ENCODE measurements around the gene MBNL2. TPM values are rescaled to one million over a fixed set of nuclear protein-coding genes. Genes with fewer than 3 reads are reported as not detected.

The MBNL2 gene
- total and polyA plus RNA-seq, 2 of the 13 experiments (the other 11 are each of a cell fraction or from before 2014, with no cell fraction given), result 30.8 to 59.0 TPM

GRCh38 chr13:97403893-97404750, 182.0 kb downstream of the MBNL2 start:
- no peak for ATAC-seq

GRCh38 chr13:97407540-97407939, 185.4 kb downstream of the MBNL2 start:
- no peak overlapping the region for H3K9ac ChIP-seq (ENCODE audit: insufficient read depth, low read depth, low read length)
- WGBS (ENCODE audit: low lambda C conversion rate), result 31% methylated on average over 2 of the region's 2 CpGs
- no peak overlapping the region for H3K27ac ChIP-seq (ENCODE audit: extremely low read length, insufficient read depth, low read length)
- FAIRE-seq (no peak), DNase-seq (ENCODE audit: low spot score) (no peak), ATAC-seq (no peak)
- no peak overlapping the region for H3K4me2 ChIP-seq (ENCODE audit: low read depth, low read length)
- H3K79me2 ChIP-seq (ENCODE audit: insufficient read depth, low read length), result no peaks in the 10 kb centered on the region
- H3K36me3 ChIP-seq (replicated peaks in 1 of 2; ENCODE audit: control insufficient read depth in 1 of 2, insufficient read depth in 2 of 2, low read length in 2 of 2), result no peaks in the 10 kb centered on the region
- intact Hi-C loops (cut with micrococcal nuclease; ENCODE audit: unreplicated experiment) (no loop called here), in situ Hi-C loops (cut with HindIII; ENCODE audit: extremely low pct_ligation_motif_present, low pct_unique_long_range_greater_than_20kb) (no loop called here)
- H4K20me1 ChIP-seq (ENCODE audit: insufficient read depth, low read length), result no peaks in the 10 kb centered on the region
- ChIA-PET CTCF (ENCODE audit: low intra/inter-chr PET ratio, low total read pairs) (no interaction called here), POLR2A (no interaction called here)
- BruUV-seq (replicated peaks), result no TSS peak
- TF ChIP-seq FOSL1 (CRISPR knock-in tag; IDR thresholded peaks at IDR 0.05; ENCODE audit: borderline replicate concordance) (no peak), MED8 (CRISPR knock-in tag; IDR thresholded peaks at IDR 0.05; ENCODE audit: insufficient replicate concordance) (no peak), FOXC1 (CRISPR knock-in tag; IDR thresholded peaks at IDR 0.05; ENCODE audit: borderline replicate concordance) (no peak), KDM1A (CRISPR knock-in tag; IDR thresholded peaks at IDR 0.05) (no peak), ZNF34 (CRISPR knock-in tag; IDR thresholded peaks at IDR 0.05; ENCODE audit: borderline replicate concordance) (no peak), ZMAT3 (CRISPR knock-in tag; conservative IDR thresholded peaks at IDR 0.05) (no peak), BHLHE40 (IDR thresholded peaks at IDR 0.05; ENCODE audit: low read length) (no peak), BATF2 (CRISPR knock-in tag; IDR thresholded peaks at IDR 0.05) (no peak), EEA1 (CRISPR knock-in tag; IDR thresholded peaks at IDR 0.05; ENCODE audit: borderline replicate concordance) (no peak), ZNF124 (CRISPR knock-in tag; IDR thresholded peaks at IDR 0.05) (no peak), ZNF207 (IDR thresholded peaks at IDR 0.05; ENCODE audit: borderline replicate concordance) (no peak), ZNF792 (CRISPR knock-in tag; IDR thresholded peaks at IDR 0.05) (no peak), NBN (conservative IDR thresholded peaks at IDR 0.05) (no peak), ZNF570 (CRISPR knock-in tag; IDR thresholded peaks at IDR 0.05; ENCODE audit: borderline replicate concordance) (no peak), DNMT1 (CRISPR knock-in tag; IDR thresholded peaks at IDR 0.05) (no peak)
- no peak overlapping the region for H2AFZ ChIP-seq (ENCODE audit: low read length)
- H3K4me1 ChIP-seq (ENCODE audit: insufficient read depth, low read length), result no peaks in the 10 kb centered on the region
- H3K9me3 ChIP-seq (ENCODE audit: low read length), result no peaks in the 10 kb centered on the region
- no peaks in the 10 kb centered on the region for H3K27me3 ChIP-seq (ENCODE audit: control insufficient read depth in 1 of 2, insufficient read depth in 2 of 2, low read length in 2 of 2)
- H3K4me3 ChIP-seq (replicated peaks in 1 of 3; ENCODE audit: insufficient read depth in 1 of 3, low read depth in 2 of 3, low read length in 3 of 3), result no peak overlapping the region

More at GRCh38 chr13:97403893-97404750, 182.0 kb downstream of the MBNL2 start:
- no peak for TF ChIP-seq ETV5 (CRISPR knock-in tag; IDR thresholded peaks at IDR 0.05; ENCODE audit: borderline replicate concordance)
- TF ChIP-seq RAD21 (CRISPR knock-in tag; IDR thresholded peaks at IDR 0.05), result no peak
- TF ChIP-seq ZNF788 (CRISPR knock-in tag; IDR thresholded peaks at IDR 0.05; ENCODE audit: borderline replicate concordance), result no peak
- TF ChIP-seq POLR2AphosphoS2 (IDR thresholded peaks at IDR 0.05; ENCODE audit: low read depth, low read length), result no peak
- no peak for TF ChIP-seq MAFF (IDR thresholded peaks at IDR 0.05; ENCODE audit: low read depth, low read length)
- no peak for TF ChIP-seq ZNF501 (CRISPR knock-in tag; IDR thresholded peaks at IDR 0.05)
- Histone ChIP-seq H4K20me1 (ENCODE audit: insufficient read depth, low read length) (no peaks in the 10 kb centered on the region), H3K79me2 (ENCODE audit: insufficient read depth, low read length) (no peaks in the 10 kb centered on the region), H3K9me3 (ENCODE audit: low read length) (no peaks in the 10 kb centered on the region), H3K9ac (ENCODE audit: insufficient read depth, low read depth, low read length) (no peak overlapping the region), H3K36me3 (replicated peaks in 1 of 2; ENCODE audit: control insufficient read depth in 1 of 2, insufficient read depth in 2 of 2, low read length in 2 of 2) (no peaks in the 10 kb centered on the region), H3K27ac (ENCODE audit: extremely low read length, insufficient read depth, low read length) (no peak overlapping the region), H3K4me2 (ENCODE audit: low read depth, low read length) (no peak overlapping the region), H2AFZ (ENCODE audit: low read length) (no peak overlapping the region), H3K27me3 (ENCODE audit: control insufficient read depth in 1 of 2, insufficient read depth in 2 of 2, low read length in 2 of 2) (no peaks in the 10 kb centered on the region), H3K4me3 (replicated peaks in 1 of 3; ENCODE audit: insufficient read depth in 1 of 3, low read depth in 2 of 3, low read length in 3 of 3) (no peak overlapping the region), H3K4me1 (ENCODE audit: insufficient read depth, low read length) (no peaks in the 10 kb centered on the region)
- in situ Hi-C loops (cut with HindIII; ENCODE audit: extremely low pct_ligation_motif_present, low pct_unique_long_range_greater_than_20kb), result no loop called here
- FAIRE-seq (no peak), DNase-seq (ENCODE audit: low spot score) (no peak)
- CTCF ChIA-PET (ENCODE audit: low intra/inter-chr PET ratio, low total read pairs), result no interaction called here
- intact Hi-C loops (cut with micrococcal nuclease; ENCODE audit: unreplicated experiment), result no loop called here
- no TSS peak for BruUV-seq (replicated peaks)
- POLR2A ChIA-PET, result no interaction called here
- 49% methylated on average over 3 of the region's 3 CpGs for WGBS (ENCODE audit: low lambda C conversion rate)
